Small intestine (tissue), 7 donors: ENCODE results near the gene ADAMTSL4. TPM values are rescaled to one million over a fixed set of nuclear protein-coding genes. Genes with fewer than 3 reads are reported as not detected.

Source experiments
- DNase-seq, 2 donors: peaks; one replicate each; pipeline versions ENCODE4 v3.0.0 to v3.0.0-alpha.2; 2013
- FAIRE-seq: peaks from 2 replicates; lab custom pipeline; 2012; peaks lifted over from hg19 to GRCh38; lab: Jason Lieb, UNC
- H3K27ac ChIP-seq, 3 donors: one replicate each; pipeline ENCODE4 v1.5.1; 2013; ENCODE audit warnings: low read length in 2 of 3, mild to moderate bottlenecking in 2 of 3, control low read depth in 1 of 3, inconsistent platforms in 1 of 3, low read depth in 1 of 3, moderate library complexity in 1 of 3
- H3K27me3 ChIP-seq, 3 donors: one replicate each; pipeline ENCODE4 v1.6.1; 2013; ENCODE audit warnings: low read length in 3 of 3, inconsistent platforms in 1 of 3; ENCODE audit not compliant: control insufficient read depth in 3 of 3, insufficient read depth in 3 of 3
- H3K36me3 ChIP-seq, 3 donors: one replicate each; pipeline ENCODE4 v1.6.1; 2013; ENCODE audit warnings: low read length in 3 of 3, inconsistent platforms in 1 of 3, low read depth in 1 of 3, mild to moderate bottlenecking in 1 of 3, moderate library complexity in 1 of 3; ENCODE audit not compliant: control insufficient read depth in 3 of 3, insufficient read depth in 2 of 3
- H3K4me1 ChIP-seq, 3 donors: one replicate each; pipeline ENCODE4 v1.6.1; 2013; ENCODE audit warnings: low read length in 2 of 3, inconsistent platforms in 1 of 3, low read depth in 1 of 3, mild to moderate bottlenecking in 1 of 3, moderate library complexity in 1 of 3; ENCODE audit not compliant: control insufficient read depth in 3 of 3, insufficient read depth in 2 of 3
- H3K4me3 ChIP-seq, 3 donors: one replicate each; pipeline ENCODE4 v1.5.1; 2013; ENCODE audit warnings: low read length in 3 of 3, control low read depth in 1 of 3, inconsistent platforms in 1 of 3, low read depth in 1 of 3, mild to moderate bottlenecking in 1 of 3, moderate library complexity in 1 of 3
- H3K9me3 ChIP-seq, 2 donors: one replicate each; pipeline ENCODE4 v1.6.1; 2013; ENCODE audit warnings: low read depth in 1 of 2, low read length in 1 of 2; ENCODE audit not compliant: control insufficient read depth in 2 of 2, insufficient read depth in 1 of 2
- WGBS, 3 donors: extraction: QIAGEN DNeasy Blood & Tissue Kit; methylation state at CpG; one replicate each; pipeline ENCODE4 v1.1.7; 2013; 5-methylcytosine and 5-hydroxymethylcytosine counted together
- polyA plus RNA-seq, 4 donors: library from polyadenylated mRNA; stranded (reverse) in 3 of 4; unstranded in 1 of 4; fragments of 200-250 nt in 3 of 4; fragments of 120-200 nt in 1 of 4; gene quantifications; one replicate each; pipeline versions ENCODE4 v1.2.1 to v1.2.3, GENCODE V29; 2013
- donor health status: healthy with polysubstance abuse.
- donor health status: control.
- donor health status: control.
- donor health status: Bipolar disorder and iron deficiency.
- donor health status: healthy.

The ADAMTSL4 gene
- polyA plus RNA-seq, 4 donors = 0.27 to 16.1 (median 7.0) TPM

- no peak for FAIRE-seq
- Histone ChIP-seq H3K4me1 (peaks cover 0 to 11% (median 3%) of the 10 kb centered on the region in 3 donors), H3K9me3 (no peaks in the 10 kb centered on the region), H3K36me3 (no peaks in the 10 kb centered on the region), H3K27ac (peak overlapping the region in 1 of 3 donors; percentile 42), H3K27me3 (no peaks in the 10 kb centered on the region), H3K4me3 (no peak overlapping the region)
- WGBS, 3 donors = 71 to 83% (median 78%) methylated on average over 17 of the region's 17 CpGs
- no peak for DNase-seq
These were observed 11.2 kb upstream of the ADAMTSL4 start for GRCh38 chr1:150537732-150538684.

GRCh38 chr1:150543500-150544143 lies 5.6 kb upstream of the ADAMTSL4 start:
- H3K9me3 ChIP-seq = no peaks in the 10 kb centered on the region
- FAIRE-seq = no peak
- H3K36me3 ChIP-seq = no peaks in the 10 kb centered on the region
- H3K4me1 ChIP-seq = peaks cover 0 to 4% (median 0%) of the 10 kb centered on the region in 3 donors
- DNase-seq = no peak
- H3K27me3 ChIP-seq = peaks cover 0 to 15% (median 0%) of the 10 kb centered on the region in 3 donors
- no peak overlapping the region for H3K4me3 ChIP-seq
- H3K27ac ChIP-seq = peak overlapping the region in 2 of 3 donors; percentile 27 to 29
- 69 to 88% (median 85%) methylated on average over 13 of the region's 13 CpGs for WGBS, 3 donors

- Histone ChIP-seq H3K4me3 (no peak overlapping the region), H3K9me3 (no peaks in the 10 kb centered on the region), H3K27ac (peak overlapping the region in 2 of 3 donors; percentile 29 to 31), H3K36me3 (no peaks in the 10 kb centered on the region), H3K4me1 (peaks cover 0 to 5% (median 0%) of the 10 kb centered on the region in 3 donors), H3K27me3 (peaks cover 0 to 16% (median 0%) of the 10 kb centered on the region in 3 donors)
- DNase-seq = no peak
- no peak for FAIRE-seq
- 59 to 64% (median 63%) methylated on average over 3 of the region's 3 CpGs for WGBS, 3 donors
These were observed 5.0 kb upstream of the ADAMTSL4 start for GRCh38 chr1:150544204-150544603.

GRCh38 chr1:150545486-150546032 lies 3.6 kb upstream of the ADAMTSL4 start:
- H3K27me3 ChIP-seq = peaks cover 0 to 27% (median 0%) of the 10 kb centered on the region in 3 donors
- H3K4me1 ChIP-seq = peaks cover 0 to 10% (median 0%) of the 10 kb centered on the region in 3 donors
- no peaks in the 10 kb centered on the region for H3K9me3 ChIP-seq
- no peaks in the 10 kb centered on the region for H3K36me3 ChIP-seq
- no peak overlapping the region for H3K4me3 ChIP-seq
- DNase-seq = no peak
- no peak overlapping the region for H3K27ac ChIP-seq
- no peak for FAIRE-seq
- 79 to 89% (median 83%) methylated on average over 6 of the region's 6 CpGs for WGBS, 3 donors

- H3K36me3 ChIP-seq = no peaks in the 10 kb centered on the region
- no peaks in the 10 kb centered on the region for H3K9me3 ChIP-seq
- DNase-seq (no peak), FAIRE-seq (no peak)
- no peak overlapping the region for H3K27ac ChIP-seq
- H3K27me3 ChIP-seq = peaks cover 0 to 30% (median 0%) of the 10 kb centered on the region in 3 donors
- H3K4me3 ChIP-seq = no peak overlapping the region
- peaks cover 0 to 11% (median 0%) of the 10 kb centered on the region in 3 donors for H3K4me1 ChIP-seq
- WGBS, 3 donors = 84 to 88% (median 84%) methylated on average over 16 of the region's 16 CpGs
These were observed 2.8 kb upstream of the ADAMTSL4 start for GRCh38 chr1:150546294-150546937.

- H3K9me3 ChIP-seq = no peaks in the 10 kb centered on the region
- H3K27me3 ChIP-seq = peaks cover 0 to 30% (median 0%) of the 10 kb centered on the region in 3 donors
- H3K4me1 ChIP-seq = peaks cover 0 to 28% (median 4%) of the 10 kb centered on the region in 3 donors
- no peaks in the 10 kb centered on the region for H3K36me3 ChIP-seq
- WGBS, 3 donors = 43 to 48% (median 44%) methylated on average over 4 of the region's 4 CpGs
- DNase-seq (no peak), FAIRE-seq (no peak)
- peak overlapping the region in 2 of 3 donors; percentile 59 to 68 for H3K4me3 ChIP-seq
- H3K27ac ChIP-seq = peak overlapping the region in 2 of 3 donors; percentile 65 to 77
These were observed 930 bp upstream of the ADAMTSL4 start for GRCh38 chr1:150548324-150548631.

GRCh38 chr1:150549496-150550221 lies 451 bp downstream of the ADAMTSL4 start:
- peaks cover 0 to 23% (median 0%) of the 10 kb centered on the region in 3 donors for H3K27me3 ChIP-seq
- FAIRE-seq (no peak), DNase-seq (peak in 1 of 2 donors; percentile 41)
- WGBS, 3 donors = 18 to 20% (median 19%) methylated on average over 23 to 43 of the region's 43 CpGs
- peak overlapping the region; percentile 34 to 68 (median 34) for H3K4me3 ChIP-seq
- peak overlapping the region in 2 of 3 donors; percentile 57 to 83 for H3K27ac ChIP-seq
- H3K4me1 ChIP-seq = peaks cover 0 to 29% (median 4%) of the 10 kb centered on the region in 3 donors
- H3K36me3 ChIP-seq = peaks cover 0 to 5% (median 0%) of the 10 kb centered on the region in 3 donors
- H3K9me3 ChIP-seq = no peaks in the 10 kb centered on the region
